HepG2 (cell line): ENCODE results near the gene CAMK2D. TPM values are rescaled to one million over a fixed set of nuclear protein-coding genes. Genes with fewer than 3 reads are reported as not detected.

ENCODE experiments used
- ATRX ChIP-seq: sonication (generic); formaldehyde crosslinking; IDR thresholded peaks from 2 replicates; pipeline ENCODE4 v1.4.0; 2020; ENCODE audit warnings: missing genetic modification reagents, borderline replicate concordance
- CCAR2 ChIP-seq: fragments of 200-400 bp; formaldehyde crosslinking; optimal IDR thresholded peaks from 2 replicates; pipeline ENCODE3; 2018; ENCODE audit warnings: low read depth, mild to moderate bottlenecking, low read length, moderate library complexity
- CEBPB ChIP-seq: IDR thresholded peaks from 2 replicates; pipeline ENCODE4 v1.6.1; 2011; ENCODE audit warnings: low read depth, low read length, improper control_type of control experiment, borderline replicate concordance
- DNMT3B ChIP-seq: conservative IDR thresholded peaks from 2 replicates; pipeline ENCODE4 v1.6.1; 2016; ENCODE audit warnings: missing biosample characterization, control low read depth
- GMEB1 ChIP-seq: sonication (generic); formaldehyde crosslinking; IDR thresholded peaks from 2 replicates; pipeline ENCODE4 v1.5.1; 2020; ENCODE audit warnings: missing genetic modification reagents, mild to moderate bottlenecking, borderline replicate concordance
- HMGA1 ChIP-seq: sonication (generic); formaldehyde crosslinking; conservative IDR thresholded peaks from 2 replicates; pipeline ENCODE4 v1.4.0; 2020; ENCODE audit warnings: missing genetic modification reagents
- NR2F1 ChIP-seq, 2 experiments: fragments of 450-650 bp in 1 of 2; formaldehyde crosslinking in 1 of 2; IDR thresholded peaks; 2 replicates each; pipeline versions ENCODE4 v1.5.0 to v1.6.1; 2016 to 2020; ENCODE audit warnings: mild to moderate bottlenecking in 1 of 2, missing compliant biosample characterization in 1 of 2, missing genetic modification reagents in 1 of 2, moderate library complexity in 1 of 2
- RFXANK ChIP-seq: IDR thresholded peaks from 2 replicates; pipeline ENCODE4 v1.6.1; 2016
- SETDB1 ChIP-seq: sonication (generic); formaldehyde crosslinking; IDR thresholded peaks from 2 replicates; pipeline ENCODE4 v1.5.1; 2020; ENCODE audit warnings: missing genetic modification reagents, mild to moderate bottlenecking, borderline replicate concordance
- SOX5 ChIP-seq: IDR thresholded peaks from 2 replicates; pipeline ENCODE4 v1.6.1; 2016; ENCODE audit warnings: borderline replicate concordance
- ZC3H13 ChIP-seq: sonication (generic); formaldehyde crosslinking; IDR thresholded peaks from 2 replicates; pipeline ENCODE4 v1.8.1; 2023; ENCODE audit warnings: mild to moderate bottlenecking, missing genetic modification reagents, moderate library complexity
- ZNF329 ChIP-seq: sonication (generic); formaldehyde crosslinking; IDR thresholded peaks from 2 replicates; pipeline ENCODE4 v1.9.0; 2021; ENCODE audit warnings: low read depth, mild to moderate bottlenecking, missing genetic modification reagents
- ZNF343 ChIP-seq: sonication (generic); formaldehyde crosslinking; IDR thresholded peaks from 2 replicates; pipeline ENCODE4 v1.4.0; 2020; ENCODE audit warnings: mild to moderate bottlenecking, missing genetic modification reagents
- ZNF672 ChIP-seq: sonication (generic); formaldehyde crosslinking; IDR thresholded peaks from 2 replicates; pipeline ENCODE4 v1.8.1; 2022; ENCODE audit warnings: missing genetic modification reagents
- polyA plus RNA-seq, 8 experiments: library from polyadenylated mRNA; depleted of rRNA in 3 of 8; stranded (reverse) in 7 of 8; unstranded in 1 of 8; fragments of >200 nt; fragmentation: Illumina TruSeq in 4 of 8; extraction: Trizol in 4 of 8; gene quantifications; 2 replicates each; pipeline versions ENCODE4 v1.2.1 to v1.2.3, GENCODE V29; 2011 to 2016; ENCODE audit warnings: low read depth in 4 of 8, missing spikeins in 1 of 8, mixed read lengths in 1 of 8; ENCODE audit not compliant: insufficient read depth in 1 of 8
- total RNA-seq, 5 experiments: library from RNA; depleted of rRNA; stranded (reverse); fragments of >200 nt; fragmentation: Illumina TruSeq; extraction: Trizol; gene quantifications; 2 replicates each; pipeline ENCODE4 v1.2.3, GENCODE V29; 2016; ENCODE audit warnings: low read depth in 1 of 5
- TF ChIP-seq, protein P1 (sequence below): IDR thresholded peaks from 2 replicates; pipeline ENCODE4 v1.6.1; 2016; ENCODE audit warnings: low read depth, missing genetic modification reagents, missing compliant biosample characterization
- TF ChIP-seq, protein P2 (sequence below): sonication (generic); formaldehyde crosslinking; IDR thresholded peaks from 2 replicates; pipeline ENCODE4 v1.4.0; 2020; ENCODE audit warnings: missing genetic modification reagents, borderline replicate concordance
- TF ChIP-seq, protein P3 (sequence below): IDR thresholded peaks from 2 replicates; pipeline ENCODE4 v1.4.0; 2020; ENCODE audit warnings: mild to moderate bottlenecking, missing genetic modification reagents

Gene CAMK2D
- total and polyA plus RNA-seq, 2 of the 13 experiments (the other 11 are each of a cell fraction or from before 2014, with no cell fraction given), result 18.0 to 65.4 TPM

- TF ChIP-seq, protein P1, sequence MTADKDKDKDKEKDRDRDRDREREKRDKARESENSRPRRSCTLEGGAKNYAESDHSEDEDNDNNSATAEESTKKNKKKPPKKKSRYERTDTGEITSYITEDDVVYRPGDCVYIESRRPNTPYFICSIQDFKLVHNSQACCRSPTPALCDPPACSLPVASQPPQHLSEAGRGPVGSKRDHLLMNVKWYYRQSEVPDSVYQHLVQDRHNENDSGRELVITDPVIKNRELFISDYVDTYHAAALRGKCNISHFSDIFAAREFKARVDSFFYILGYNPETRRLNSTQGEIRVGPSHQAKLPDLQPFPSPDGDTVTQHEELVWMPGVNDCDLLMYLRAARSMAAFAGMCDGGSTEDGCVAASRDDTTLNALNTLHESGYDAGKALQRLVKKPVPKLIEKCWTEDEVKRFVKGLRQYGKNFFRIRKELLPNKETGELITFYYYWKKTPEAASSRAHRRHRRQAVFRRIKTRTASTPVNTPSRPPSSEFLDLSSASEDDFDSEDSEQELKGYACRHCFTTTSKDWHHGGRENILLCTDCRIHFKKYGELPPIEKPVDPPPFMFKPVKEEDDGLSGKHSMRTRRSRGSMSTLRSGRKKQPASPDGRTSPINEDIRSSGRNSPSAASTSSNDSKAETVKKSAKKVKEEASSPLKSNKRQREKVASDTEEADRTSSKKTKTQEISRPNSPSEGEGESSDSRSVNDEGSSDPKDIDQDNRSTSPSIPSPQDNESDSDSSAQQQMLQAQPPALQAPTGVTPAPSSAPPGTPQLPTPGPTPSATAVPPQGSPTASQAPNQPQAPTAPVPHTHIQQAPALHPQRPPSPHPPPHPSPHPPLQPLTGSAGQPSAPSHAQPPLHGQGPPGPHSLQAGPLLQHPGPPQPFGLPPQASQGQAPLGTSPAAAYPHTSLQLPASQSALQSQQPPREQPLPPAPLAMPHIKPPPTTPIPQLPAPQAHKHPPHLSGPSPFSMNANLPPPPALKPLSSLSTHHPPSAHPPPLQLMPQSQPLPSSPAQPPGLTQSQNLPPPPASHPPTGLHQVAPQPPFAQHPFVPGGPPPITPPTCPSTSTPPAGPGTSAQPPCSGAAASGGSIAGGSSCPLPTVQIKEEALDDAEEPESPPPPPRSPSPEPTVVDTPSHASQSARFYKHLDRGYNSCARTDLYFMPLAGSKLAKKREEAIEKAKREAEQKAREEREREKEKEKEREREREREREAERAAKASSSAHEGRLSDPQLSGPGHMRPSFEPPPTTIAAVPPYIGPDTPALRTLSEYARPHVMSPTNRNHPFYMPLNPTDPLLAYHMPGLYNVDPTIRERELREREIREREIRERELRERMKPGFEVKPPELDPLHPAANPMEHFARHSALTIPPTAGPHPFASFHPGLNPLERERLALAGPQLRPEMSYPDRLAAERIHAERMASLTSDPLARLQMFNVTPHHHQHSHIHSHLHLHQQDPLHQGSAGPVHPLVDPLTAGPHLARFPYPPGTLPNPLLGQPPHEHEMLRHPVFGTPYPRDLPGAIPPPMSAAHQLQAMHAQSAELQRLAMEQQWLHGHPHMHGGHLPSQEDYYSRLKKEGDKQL, result 0 out of 2 replicates have a peak, but pooled peaks have one; percentile 5
- 0 out of 2 replicates have a peak, but pooled peaks have one; percentile 22 for TF ChIP-seq SETDB1 (CRISPR knock-in tag)
- TF ChIP-seq ZNF329 (CRISPR knock-in tag), result no peak; the same call in 1 of the 2 replicates
- TF ChIP-seq ZC3H13 (CRISPR knock-in tag), result peak; percentile 67; the same call in 1 of the 2 replicates
- TF ChIP-seq NR2F1 (CRISPR knock-in tag; IDR thresholded peaks at IDR 0.05), result no peak
- TF ChIP-seq ZNF343 (CRISPR knock-in tag), result peak; percentile 15; the same call in 1 of the 2 replicates
- TF ChIP-seq CCAR2, result no peak
- TF ChIP-seq, protein P2, sequence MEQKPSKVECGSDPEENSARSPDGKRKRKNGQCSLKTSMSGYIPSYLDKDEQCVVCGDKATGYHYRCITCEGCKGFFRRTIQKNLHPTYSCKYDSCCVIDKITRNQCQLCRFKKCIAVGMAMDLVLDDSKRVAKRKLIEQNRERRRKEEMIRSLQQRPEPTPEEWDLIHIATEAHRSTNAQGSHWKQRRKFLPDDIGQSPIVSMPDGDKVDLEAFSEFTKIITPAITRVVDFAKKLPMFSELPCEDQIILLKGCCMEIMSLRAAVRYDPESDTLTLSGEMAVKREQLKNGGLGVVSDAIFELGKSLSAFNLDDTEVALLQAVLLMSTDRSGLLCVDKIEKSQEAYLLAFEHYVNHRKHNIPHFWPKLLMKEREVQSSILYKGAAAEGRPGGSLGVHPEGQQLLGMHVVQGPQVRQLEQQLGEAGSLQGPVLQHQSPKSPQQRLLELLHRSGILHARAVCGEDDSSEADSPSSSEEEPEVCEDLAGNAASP (CRISPR knock-in tag), result 0 out of 2 replicates have a peak, but pooled peaks have one; percentile 8
- no peak for TF ChIP-seq CEBPB
- no peak for TF ChIP-seq GMEB1 (CRISPR knock-in tag)
- TF ChIP-seq ATRX (CRISPR knock-in tag), result no peak
- no peak; the same call in 1 of the 2 replicates for TF ChIP-seq DNMT3B (CRISPR knock-in tag)
- 0 out of 2 replicates have a peak, but pooled peaks have one; percentile 42 for TF ChIP-seq SOX5 (CRISPR knock-in tag)
- TF ChIP-seq HMGA1 (CRISPR knock-in tag), result no peak
- no peak; the same call in none of the 2 replicates for TF ChIP-seq ZNF672 (CRISPR knock-in tag)
- TF ChIP-seq, protein P3, sequence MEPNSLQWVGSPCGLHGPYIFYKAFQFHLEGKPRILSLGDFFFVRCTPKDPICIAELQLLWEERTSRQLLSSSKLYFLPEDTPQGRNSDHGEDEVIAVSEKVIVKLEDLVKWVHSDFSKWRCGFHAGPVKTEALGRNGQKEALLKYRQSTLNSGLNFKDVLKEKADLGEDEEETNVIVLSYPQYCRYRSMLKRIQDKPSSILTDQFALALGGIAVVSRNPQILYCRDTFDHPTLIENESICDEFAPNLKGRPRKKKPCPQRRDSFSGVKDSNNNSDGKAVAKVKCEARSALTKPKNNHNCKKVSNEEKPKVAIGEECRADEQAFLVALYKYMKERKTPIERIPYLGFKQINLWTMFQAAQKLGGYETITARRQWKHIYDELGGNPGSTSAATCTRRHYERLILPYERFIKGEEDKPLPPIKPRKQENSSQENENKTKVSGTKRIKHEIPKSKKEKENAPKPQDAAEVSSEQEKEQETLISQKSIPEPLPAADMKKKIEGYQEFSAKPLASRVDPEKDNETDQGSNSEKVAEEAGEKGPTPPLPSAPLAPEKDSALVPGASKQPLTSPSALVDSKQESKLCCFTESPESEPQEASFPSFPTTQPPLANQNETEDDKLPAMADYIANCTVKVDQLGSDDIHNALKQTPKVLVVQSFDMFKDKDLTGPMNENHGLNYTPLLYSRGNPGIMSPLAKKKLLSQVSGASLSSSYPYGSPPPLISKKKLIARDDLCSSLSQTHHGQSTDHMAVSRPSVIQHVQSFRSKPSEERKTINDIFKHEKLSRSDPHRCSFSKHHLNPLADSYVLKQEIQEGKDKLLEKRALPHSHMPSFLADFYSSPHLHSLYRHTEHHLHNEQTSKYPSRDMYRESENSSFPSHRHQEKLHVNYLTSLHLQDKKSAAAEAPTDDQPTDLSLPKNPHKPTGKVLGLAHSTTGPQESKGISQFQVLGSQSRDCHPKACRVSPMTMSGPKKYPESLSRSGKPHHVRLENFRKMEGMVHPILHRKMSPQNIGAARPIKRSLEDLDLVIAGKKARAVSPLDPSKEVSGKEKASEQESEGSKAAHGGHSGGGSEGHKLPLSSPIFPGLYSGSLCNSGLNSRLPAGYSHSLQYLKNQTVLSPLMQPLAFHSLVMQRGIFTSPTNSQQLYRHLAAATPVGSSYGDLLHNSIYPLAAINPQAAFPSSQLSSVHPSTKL (CRISPR knock-in tag), result no peak; the same call in 1 of the 2 replicates
- no peak; the same call in 1 of the 2 replicates for TF ChIP-seq RFXANK
Observed at GRCh38 chr4:113761620-113762185, at the start of gene CAMK2D (continued).
